Neural progenitor cell (in vitro differentiated cells): ENCODE data around the gene SLC23A2. TPM values are rescaled to one million over a fixed set of nuclear protein-coding genes. Genes with fewer than 3 reads are reported as not detected.

Source experiments
- DNase-seq: peaks from one replicate; pipeline ENCODE4 v3.0.0-alpha.2; 2016; ENCODE audit warnings: low spot score
- H2AFZ ChIP-seq: fragments of 200-600 bp; sonication (generic); replicated peaks from 2 replicates; pipeline ENCODE4 v1.6.1; 2016; ENCODE audit warnings: antibody characterized with exemption
- H3F3A ChIP-seq: fragments of 200-600 bp; sonication (generic); 2 replicates; pipeline ENCODE4 v1.6.1; 2016; ENCODE audit warnings: antibody characterized with exemption, low read depth
- H3K27ac ChIP-seq: fragments of 200-600 bp; sonication (generic); 2 replicates; pipeline ENCODE4 v1.5.1; 2016; ENCODE audit warnings: mild to moderate bottlenecking
- H3K27me3 ChIP-seq: fragments of 200-600 bp; sonication (generic); 2 replicates; pipeline ENCODE4 v1.6.1; 2016; ENCODE audit warnings: mild to moderate bottlenecking, moderate library complexity
- H3K36me3 ChIP-seq: fragments of 200-600 bp; sonication (generic); 2 replicates; pipeline ENCODE4 v1.5.1; 2016
- H3K4me1 ChIP-seq: fragments of 200-600 bp; sonication (generic); 2 replicates; pipeline ENCODE4 v1.6.1; 2016; ENCODE audit warnings: mixed run types
- H3K4me2 ChIP-seq: fragments of 200-600 bp; sonication (generic); 2 replicates; pipeline ENCODE4 v1.6.1; 2016
- H3K4me3 ChIP-seq: fragments of 200-600 bp; sonication (generic); 2 replicates; pipeline ENCODE4 v1.5.1; 2016
- H3K79me2 ChIP-seq: fragments of 200-600 bp; sonication (generic); 2 replicates; pipeline ENCODE4 v1.6.1; 2016; ENCODE audit warnings: low read depth
- H3K9ac ChIP-seq: fragments of 200-600 bp; sonication (generic); 2 replicates; pipeline ENCODE4 v1.6.1; 2016
- H3K9me3 ChIP-seq: fragments of 200-600 bp; sonication (generic); 2 replicates; pipeline ENCODE4 v1.5.1; 2016; ENCODE audit warnings: low read depth
- H4K20me1 ChIP-seq: fragments of 200-600 bp; sonication (generic); 2 replicates; pipeline ENCODE4 v1.6.1; 2016; ENCODE audit warnings: low read depth
- H3K27ac Mint-ChIP-seq: 3 replicates; pipeline ENCODE4 v1.8.0; 2021; ENCODE audit warnings: mixed read lengths
- H3K27me3 Mint-ChIP-seq: 2 replicates; pipeline ENCODE4 v1.8.0; 2022; ENCODE audit warnings: low read depth, mild to moderate bottlenecking, inconsistent platforms, moderate library complexity, mixed read lengths; ENCODE audit not compliant: insufficient read depth
- H3K36me3 Mint-ChIP-seq: 3 replicates; pipeline ENCODE4 v1.8.0; 2021; ENCODE audit warnings: mixed read lengths
- H3K4me1 Mint-ChIP-seq: 3 replicates; pipeline ENCODE4 v1.8.0; 2021; ENCODE audit warnings: mixed read lengths
- H3K4me3 Mint-ChIP-seq: 3 replicates; pipeline ENCODE4 v1.8.0; 2021; ENCODE audit warnings: mild to moderate bottlenecking, moderate library complexity, mixed read lengths
- H3K9me3 Mint-ChIP-seq: 3 replicates; pipeline ENCODE4 v1.8.0; 2020; ENCODE audit warnings: mixed read lengths
- CTCF ChIP-seq: fragments of 200-600 bp; sonication (generic); IDR thresholded peaks from 2 replicates; pipeline ENCODE4 v1.5.1; 2017; ENCODE audit warnings: antibody characterized with exemption, mild to moderate bottlenecking
- EZH2 ChIP-seq: fragments of 200-600 bp; sonication (generic); IDR thresholded peaks from 2 replicates; pipeline ENCODE4 v1.6.1; 2017; ENCODE audit warnings: antibody characterized with exemption, mild to moderate bottlenecking, moderate library complexity
- EZH2phosphoT487 ChIP-seq: fragments of 200-600 bp; sonication (generic); IDR thresholded peaks from 2 replicates; pipeline ENCODE4 v1.6.1; 2017; ENCODE audit warnings: antibody characterized with exemption
- total RNA-seq: library from RNA; depleted of rRNA; stranded (reverse); fragments of >200 nt; gene quantifications from 2 replicates; pipeline ENCODE4 v1.2.3, GENCODE V29; 2015; ENCODE audit warnings: low replicate concordance

The SLC23A2 gene
- total RNA-seq, 1 donor from 2014 or later, result 13.0 TPM

- no peaks in the 10 kb centered on the region for H3K36me3 ChIP-seq
Observed at GRCh38 chr20:4855097-4855496, 146.2 kb downstream of the SLC23A2 start.

GRCh38 chr20:4854561-4854901 is 146.8 kb downstream of the SLC23A2 start:
- no peaks in the 10 kb centered on the region for H3K4me1 Mint-ChIP-seq

More at GRCh38 chr20:4855097-4855496, 146.2 kb downstream of the SLC23A2 start:
- Histone ChIP-seq H3K27ac (no peak overlapping the region), H3K4me2 (no peak overlapping the region), H3K4me1 (no peaks in the 10 kb centered on the region), H3K9me3 (no peaks in the 10 kb centered on the region), H3K4me3 (no peak overlapping the region), H3F3A (no peaks in the 10 kb centered on the region), H2AFZ (no peak overlapping the region), H4K20me1 (no peaks in the 10 kb centered on the region), H3K9ac (no peak overlapping the region), H3K79me2 (no peaks in the 10 kb centered on the region), H3K27me3 (no peaks in the 10 kb centered on the region)
- TF ChIP-seq CTCF, result no peak
- TF ChIP-seq EZH2phosphoT487, result no peak
- TF ChIP-seq EZH2, result no peak
- Mint-ChIP-seq H3K4me1 (no peaks in the 10 kb centered on the region), H3K27me3 (peaks cover 3% of the 10 kb centered on the region), H3K4me3 (no peak overlapping the region), H3K27ac (no peak overlapping the region), H3K9me3 (no peaks in the 10 kb centered on the region), H3K36me3 (peaks cover 32% of the 10 kb centered on the region)
- DNase-seq, result no peak

GRCh38 chr20:4853757-4854560 is 147.4 kb downstream of the SLC23A2 start:
- no peak for DNase-seq
- H3K27ac Mint-ChIP-seq, result no peak overlapping the region
- no peak overlapping the region for H3K4me3 ChIP-seq
- TF ChIP-seq CTCF, result no peak
- TF ChIP-seq EZH2, result no peak
- TF ChIP-seq EZH2phosphoT487, result no peak
- no peak overlapping the region for H3K4me3 Mint-ChIP-seq
- no peaks in the 10 kb centered on the region for H3K4me1 Mint-ChIP-seq
- peaks cover 27% of the 10 kb centered on the region for H3K36me3 Mint-ChIP-seq
- no peaks in the 10 kb centered on the region for H3K36me3 ChIP-seq
- H3K27me3 Mint-ChIP-seq, result peaks cover 3% of the 10 kb centered on the region
- H3K4me1 ChIP-seq, result no peaks in the 10 kb centered on the region
- no peaks in the 10 kb centered on the region for H3K9me3 ChIP-seq
- H3K4me2 ChIP-seq, result no peak overlapping the region
- H3K9ac ChIP-seq, result no peak overlapping the region
- no peak overlapping the region for H3K27ac ChIP-seq
- H3F3A ChIP-seq, result no peaks in the 10 kb centered on the region
- no peaks in the 10 kb centered on the region for H3K9me3 Mint-ChIP-seq
- H4K20me1 ChIP-seq, result no peaks in the 10 kb centered on the region
- no peaks in the 10 kb centered on the region for H3K27me3 ChIP-seq
- H3K79me2 ChIP-seq, result no peaks in the 10 kb centered on the region
- no peak overlapping the region for H2AFZ ChIP-seq

More at GRCh38 chr20:4854561-4854901, 146.8 kb downstream of the SLC23A2 start:
- H3K36me3 Mint-ChIP-seq, result peaks cover 32% of the 10 kb centered on the region
- no peak overlapping the region for H3K27ac ChIP-seq
- H3K27me3 ChIP-seq, result no peaks in the 10 kb centered on the region
- H3K4me1 ChIP-seq, result no peaks in the 10 kb centered on the region
- H3K4me3 Mint-ChIP-seq, result no peak overlapping the region
- no peaks in the 10 kb centered on the region for H3K36me3 ChIP-seq
- no peaks in the 10 kb centered on the region for H3F3A ChIP-seq
- no peak overlapping the region for H2AFZ ChIP-seq
- H4K20me1 ChIP-seq, result no peaks in the 10 kb centered on the region
- no peak overlapping the region for H3K4me3 ChIP-seq
- DNase-seq, result no peak
- no peaks in the 10 kb centered on the region for H3K9me3 ChIP-seq
- H3K79me2 ChIP-seq, result no peaks in the 10 kb centered on the region
- H3K9me3 Mint-ChIP-seq, result no peaks in the 10 kb centered on the region
- H3K27me3 Mint-ChIP-seq, result peaks cover 3% of the 10 kb centered on the region
- no peak overlapping the region for H3K9ac ChIP-seq
- H3K27ac Mint-ChIP-seq, result no peak overlapping the region
- no peak overlapping the region for H3K4me2 ChIP-seq
- TF ChIP-seq EZH2, result no peak

- Histone ChIP-seq H3K4me1 (no peaks in the 10 kb centered on the region), H4K20me1 (no peaks in the 10 kb centered on the region), H3K4me2 (no peak overlapping the region), H3K4me3 (no peak overlapping the region), H3F3A (no peaks in the 10 kb centered on the region), H3K36me3 (no peaks in the 10 kb centered on the region), H3K9me3 (no peaks in the 10 kb centered on the region), H2AFZ (no peak overlapping the region), H3K9ac (no peak overlapping the region), H3K27ac (no peak overlapping the region), H3K27me3 (no peaks in the 10 kb centered on the region), H3K79me2 (no peaks in the 10 kb centered on the region)
- H3K36me3 Mint-ChIP-seq, result peaks cover 24% of the 10 kb centered on the region
- no peak overlapping the region for H3K4me3 Mint-ChIP-seq
- DNase-seq, result no peak
- H3K27me3 Mint-ChIP-seq, result peaks cover 3% of the 10 kb centered on the region
- TF ChIP-seq EZH2phosphoT487 (no peak), EZH2 (no peak), CTCF (no peak)
- H3K4me1 Mint-ChIP-seq, result no peaks in the 10 kb centered on the region
- H3K27ac Mint-ChIP-seq, result no peak overlapping the region
- no peaks in the 10 kb centered on the region for H3K9me3 Mint-ChIP-seq
Observed at GRCh38 chr20:4853004-4853403, 148.3 kb downstream of the SLC23A2 start.
